Parathyroid adenoma (tissue), 2 donors: ENCODE results near the gene HES7.

ENCODE experiments used
- H2AFZ ChIP-seq: fragments of 300-600 bp; sonication (generic); one replicate; pipeline ENCODE4 v1.7.0; 2017; ENCODE audit warnings: antibody characterized with exemption, mild to moderate bottlenecking
- H3K27ac ChIP-seq: fragments of 300-600 bp; sonication (generic); one replicate; pipeline ENCODE4 v1.7.0; 2017
- H3K27me3 ChIP-seq: fragments of 300-600 bp; sonication (generic); one replicate; pipeline ENCODE4 v1.7.0; 2017; ENCODE audit warnings: low read length; ENCODE audit not compliant: control insufficient read depth, insufficient read depth
- H3K36me3 ChIP-seq: fragments of 300-600 bp; sonication (generic); one replicate; pipeline ENCODE4 v1.7.0; 2017; ENCODE audit warnings: low read length; ENCODE audit not compliant: control insufficient read depth, insufficient read depth
- H3K4me1 ChIP-seq: fragments of 300-600 bp; sonication (generic); one replicate; pipeline ENCODE4 v1.7.0; 2017; ENCODE audit warnings: control low read depth
- H3K4me2 ChIP-seq: fragments of 300-600 bp; sonication (generic); one replicate; pipeline ENCODE4 v1.7.0; 2017; ENCODE audit warnings: low read length
- H3K4me3 ChIP-seq: fragments of 300-600 bp; sonication (generic); one replicate; pipeline ENCODE4 v1.7.0; 2017; ENCODE audit warnings: low read depth, low read length
- H3K79me2 ChIP-seq: fragments of 300-600 bp; sonication (generic); one replicate; pipeline ENCODE4 v1.7.0; 2017; ENCODE audit warnings: control low read depth
- H3K9ac ChIP-seq: fragments of 300-600 bp; sonication (generic); one replicate; pipeline ENCODE4 v1.7.0; 2017; ENCODE audit warnings: mild to moderate bottlenecking
- H3K9me3 ChIP-seq: fragments of 300-600 bp; sonication (generic); one replicate; pipeline ENCODE4 v1.7.0; 2017; ENCODE audit warnings: low read length; ENCODE audit not compliant: control insufficient read depth
- TF ChIP-seq, protein P1 (sequence below): fragments of 300-600 bp; sonication (generic); IDR thresholded peaks from one replicate; pipeline ENCODE4 v1.7.0; 2017; ENCODE audit warnings: antibody characterized with exemption, mild to moderate bottlenecking
- donor health status: primary hyperparathyroidism.

HES7 gene

GRCh38 chr17:8150194-8151119, 26.6 kb upstream of the HES7 start:
- peak overlapping the region; percentile 100 for H3K27ac ChIP-seq
- H3K79me2 ChIP-seq, result peaks cover 53% of the 10 kb centered on the region
- no peaks in the 10 kb centered on the region for H3K36me3 ChIP-seq
- H3K9ac ChIP-seq, result no peak overlapping the region
- TF ChIP-seq, protein P1, sequence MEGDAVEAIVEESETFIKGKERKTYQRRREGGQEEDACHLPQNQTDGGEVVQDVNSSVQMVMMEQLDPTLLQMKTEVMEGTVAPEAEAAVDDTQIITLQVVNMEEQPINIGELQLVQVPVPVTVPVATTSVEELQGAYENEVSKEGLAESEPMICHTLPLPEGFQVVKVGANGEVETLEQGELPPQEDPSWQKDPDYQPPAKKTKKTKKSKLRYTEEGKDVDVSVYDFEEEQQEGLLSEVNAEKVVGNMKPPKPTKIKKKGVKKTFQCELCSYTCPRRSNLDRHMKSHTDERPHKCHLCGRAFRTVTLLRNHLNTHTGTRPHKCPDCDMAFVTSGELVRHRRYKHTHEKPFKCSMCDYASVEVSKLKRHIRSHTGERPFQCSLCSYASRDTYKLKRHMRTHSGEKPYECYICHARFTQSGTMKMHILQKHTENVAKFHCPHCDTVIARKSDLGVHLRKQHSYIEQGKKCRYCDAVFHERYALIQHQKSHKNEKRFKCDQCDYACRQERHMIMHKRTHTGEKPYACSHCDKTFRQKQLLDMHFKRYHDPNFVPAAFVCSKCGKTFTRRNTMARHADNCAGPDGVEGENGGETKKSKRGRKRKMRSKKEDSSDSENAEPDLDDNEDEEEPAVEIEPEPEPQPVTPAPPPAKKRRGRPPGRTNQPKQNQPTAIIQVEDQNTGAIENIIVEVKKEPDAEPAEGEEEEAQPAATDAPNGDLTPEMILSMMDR, result no peak
- peak overlapping the region; percentile 89 for H3K4me3 ChIP-seq
- H3K9me3 ChIP-seq, result no peaks in the 10 kb centered on the region
- no peaks in the 10 kb centered on the region for H3K27me3 ChIP-seq
- no peak overlapping the region for H2AFZ ChIP-seq
- peak overlapping the region; percentile 95 for H3K4me2 ChIP-seq
- peaks cover 30% of the 10 kb centered on the region for H3K4me1 ChIP-seq

DNA sequence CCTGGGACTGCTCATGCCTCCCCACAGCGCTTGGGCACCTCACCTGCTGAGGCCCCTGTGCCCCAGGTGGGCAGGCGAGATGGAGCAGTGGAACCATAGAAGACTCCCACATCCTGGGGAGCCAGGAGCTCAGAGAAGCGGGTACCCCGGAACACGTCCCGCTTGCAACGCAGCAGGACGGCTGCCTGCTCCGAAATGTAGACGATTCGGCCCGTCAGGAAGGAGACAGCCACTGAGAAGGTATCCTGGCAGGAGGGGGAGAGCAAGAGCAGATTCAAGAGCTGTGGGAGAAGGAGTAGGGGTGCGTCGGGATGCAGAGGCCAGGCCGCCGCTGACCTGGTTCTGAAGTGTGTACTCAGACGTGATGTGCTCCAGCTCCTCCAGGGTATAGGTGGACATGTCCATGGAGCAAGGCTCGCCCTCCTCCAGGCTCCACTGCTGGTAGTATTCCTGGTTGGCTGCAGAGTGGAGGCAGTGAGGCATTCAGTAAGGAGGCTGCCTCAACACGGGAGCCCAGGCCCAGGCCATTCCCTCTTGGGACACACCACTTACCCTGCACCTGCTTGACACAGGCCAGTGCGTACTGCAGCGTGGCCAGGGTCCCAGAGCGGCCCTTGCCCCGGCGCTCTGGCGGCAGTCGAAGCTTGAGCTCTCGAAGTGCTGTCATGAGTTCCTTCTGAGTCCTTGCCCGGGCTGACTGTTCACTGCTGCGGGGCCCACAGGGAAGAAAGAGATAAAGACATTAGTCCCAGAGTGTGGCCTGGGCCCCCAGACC, 25.7 kb upstream of the HES7 start:
- Histone ChIP-seq H3K36me3 (no peaks in the 10 kb centered on the region), H3K4me2 (no peak overlapping the region), H3K79me2 (peaks cover 44% of the 10 kb centered on the region), H3K27me3 (no peaks in the 10 kb centered on the region), H3K27ac (no peak overlapping the region), H3K4me1 (peaks cover 27% of the 10 kb centered on the region), H3K9ac (no peak overlapping the region), H2AFZ (no peak overlapping the region), H3K9me3 (no peaks in the 10 kb centered on the region), H3K4me3 (no peak overlapping the region)
- TF ChIP-seq, protein P1, result no peak

DNA sequence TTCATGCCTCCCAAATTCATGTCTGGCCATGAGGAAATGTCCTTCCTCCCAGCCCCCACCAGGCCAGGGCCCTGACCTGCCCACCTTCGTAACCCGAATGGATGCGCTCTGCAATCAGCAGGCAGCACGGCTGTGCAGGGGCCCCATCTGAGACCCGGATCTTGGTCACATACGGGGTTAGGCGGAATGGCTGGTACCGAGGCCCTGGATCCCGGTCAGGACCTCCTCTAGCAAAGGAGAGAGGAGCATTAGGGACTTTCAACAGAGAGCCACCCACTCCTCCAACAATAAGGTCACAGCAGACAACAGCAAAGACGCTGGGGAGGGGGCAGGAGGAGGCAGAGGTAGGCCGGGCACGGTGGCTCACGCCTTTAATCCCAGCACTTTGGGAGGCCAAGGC, 24.7 kb upstream of the HES7 start:
- TF ChIP-seq, protein P1, result no peak
- H3K4me3 ChIP-seq, result no peak overlapping the region
- H3K27me3 ChIP-seq, result no peaks in the 10 kb centered on the region
- H3K9ac ChIP-seq, result no peak overlapping the region
- H3K27ac ChIP-seq, result no peak overlapping the region
- H2AFZ ChIP-seq, result no peak overlapping the region
- H3K4me1 ChIP-seq, result peaks cover 25% of the 10 kb centered on the region
- H3K36me3 ChIP-seq, result no peaks in the 10 kb centered on the region
- no peak overlapping the region for H3K4me2 ChIP-seq
- peaks cover 43% of the 10 kb centered on the region for H3K79me2 ChIP-seq
- no peaks in the 10 kb centered on the region for H3K9me3 ChIP-seq

GRCh38 chr17:8147805-8148404, 24.0 kb upstream of the HES7 start:
- no peak overlapping the region for H3K9ac ChIP-seq
- no peak overlapping the region for H3K4me3 ChIP-seq
- H3K36me3 ChIP-seq, result no peaks in the 10 kb centered on the region
- H3K79me2 ChIP-seq, result peaks cover 43% of the 10 kb centered on the region
- TF ChIP-seq, protein P1, result no peak
- peak overlapping the region; percentile 8 for H3K27ac ChIP-seq
- H2AFZ ChIP-seq, result no peak overlapping the region
- no peaks in the 10 kb centered on the region for H3K9me3 ChIP-seq
- no peak overlapping the region for H3K4me2 ChIP-seq
- H3K4me1 ChIP-seq, result peaks cover 18% of the 10 kb centered on the region
- no peaks in the 10 kb centered on the region for H3K27me3 ChIP-seq
